ENCODE data around the gene TRIM10. TPM values are rescaled to one million over a fixed set of nuclear protein-coding genes. Genes with fewer than 3 reads are reported as not detected.

Gene TRIM10
- total RNA-seq, 3 donors from 2014 or later (not counting 1 experiment from before 2014, with no cell fraction given), result not detected

- intact Hi-C loops (cut with micrococcal nuclease), result no loop called here
These were observed 25.3 kb downstream of the TRIM10 start, which contains the start of gene TRIM40 for GRCh38 chr6:30135757-30136156. Gene TRIM40 (plus strand): TSS chr6:30136140. CDS start chr6:30137037, 897 bp downstream.

GRCh38 chr6:30135147-30135546 lies 25.9 kb downstream of the TRIM10 start:
- DNase-seq, result no peak
- Histone ChIP-seq H3K27ac (ENCODE audit: low read length) (no peak overlapping the region), H3K27me3 (ENCODE audit: control insufficient read depth, insufficient read depth, low read length) (peaks cover 8% of the 10 kb centered on the region), H3K9me3 (ENCODE audit: control insufficient read depth, insufficient read depth, low read length) (no peaks in the 10 kb centered on the region), H3K36me3 (ENCODE audit: control insufficient read depth, insufficient read depth, low read length) (no peaks in the 10 kb centered on the region), H3K4me3 (ENCODE audit: low read length) (no peak overlapping the region), H3K4me1 (ENCODE audit: control insufficient read depth, insufficient read depth, low read length) (no peaks in the 10 kb centered on the region)
- intact Hi-C loops (cut with micrococcal nuclease), result no loop called here
- no CpG with 5 or more reads among the region's 2 CpGs for WGBS (ENCODE audit: insufficient coverage)
- ATAC-seq, result no peak
- Mint-ChIP-seq H3K27me3 (ENCODE audit: low read depth in 2 of 2) (peaks cover 16 to 43% of the 10 kb centered on the region in 2 donors), H3K4me1 (peaks cover 5 to 7% of the 10 kb centered on the region in 2 donors), H3K36me3 (no peaks in the 10 kb centered on the region), H3K4me3 (no peak overlapping the region), H3K27ac (no peak overlapping the region), H3K9me3 (no peaks in the 10 kb centered on the region)
- TF ChIP-seq CTCF (IDR thresholded peaks at IDR 0.05), result no peak

More at GRCh38 chr6:30135757-30136156, 25.3 kb downstream of the TRIM10 start, which contains the start of gene TRIM40:
- Mint-ChIP-seq H3K4me3 (no peak within 1 kb of the TSS), H3K27me3 (ENCODE audit: low read depth in 2 of 2) (peaks cover 17 to 43% of the 10 kb centered on the region in 2 donors), H3K4me1 (peaks cover 4 to 5% of the 10 kb centered on the region in 2 donors), H3K9me3 (no peaks in the 10 kb centered on the region), H3K27ac (no peak within 1 kb of the TSS), H3K36me3 (no peaks in the 10 kb centered on the region)
- 87% methylated on average over 4 of the region's 4 CpGs for WGBS (ENCODE audit: insufficient coverage)
- TF ChIP-seq CTCF (IDR thresholded peaks at IDR 0.05), result no peak
- Histone ChIP-seq H3K27ac (ENCODE audit: low read length) (no peak within 1 kb of the TSS), H3K4me1 (ENCODE audit: control insufficient read depth, insufficient read depth, low read length) (no peaks in the 10 kb centered on the region), H3K36me3 (ENCODE audit: control insufficient read depth, insufficient read depth, low read length) (no peaks in the 10 kb centered on the region), H3K27me3 (ENCODE audit: control insufficient read depth, insufficient read depth, low read length) (peaks cover 8% of the 10 kb centered on the region), H3K4me3 (ENCODE audit: low read length) (no peak within 1 kb of the TSS), H3K9me3 (ENCODE audit: control insufficient read depth, insufficient read depth, low read length) (no peaks in the 10 kb centered on the region)
- DNase-seq (no peak), ATAC-seq (no peak)

GRCh38 chr6:30131947-30132497 lies 29.0 kb downstream of the TRIM10 start:
- Histone ChIP-seq H3K27ac (ENCODE audit: low read length) (no peak overlapping the region), H3K9me3 (ENCODE audit: control insufficient read depth, insufficient read depth, low read length) (no peaks in the 10 kb centered on the region), H3K4me3 (ENCODE audit: low read length) (no peak overlapping the region), H3K36me3 (ENCODE audit: control insufficient read depth, insufficient read depth, low read length) (no peaks in the 10 kb centered on the region), H3K27me3 (ENCODE audit: control insufficient read depth, insufficient read depth, low read length) (peaks cover 26% of the 10 kb centered on the region), H3K4me1 (ENCODE audit: control insufficient read depth, insufficient read depth, low read length) (peaks cover 4% of the 10 kb centered on the region)
- ATAC-seq (no peak), DNase-seq (no peak)
- 70% methylated on average over 2 of the region's 2 CpGs for WGBS (ENCODE audit: insufficient coverage)
- H3K27me3 Mint-ChIP-seq (ENCODE audit: low read depth in 2 of 2), result peaks cover 42 to 59% of the 10 kb centered on the region in 2 donors
- no peaks in the 10 kb centered on the region for H3K36me3 Mint-ChIP-seq
- no peak overlapping the region for H3K27ac Mint-ChIP-seq
- TF ChIP-seq CTCF (IDR thresholded peaks at IDR 0.05), result no peak
- peaks cover 5 to 7% of the 10 kb centered on the region in 2 donors for H3K4me1 Mint-ChIP-seq
- H3K9me3 Mint-ChIP-seq, result no peaks in the 10 kb centered on the region
- intact Hi-C loops (cut with micrococcal nuclease), result loop anchor here (1.0 to 2.0 kb wide), 2 partner anchors 29 to 283 kb away; no protein-coding TSS in a partner anchor
- no peak overlapping the region for H3K4me3 Mint-ChIP-seq
